Body of pancreas (tissue), 4 donors: ENCODE data around the gene COBL. TPM values are rescaled to one million over a fixed set of nuclear protein-coding genes. Genes with fewer than 3 reads are reported as not detected.

ENCODE experiments used
- ATAC-seq: fragments of 150-250 bp; one replicate; pipeline ENCODE4 v1.9.1; 2016
- DNase-seq, 4 donors: peaks; one replicate each; pipeline ENCODE4 v3.0.0-alpha.2; 2019
- H3K27ac ChIP-seq, 4 donors: fragments of 200-600 bp; sonication (generic); 1 replicate in 3 of 4; 2 replicates in 1 of 4; pipeline versions ENCODE4 v1.5.1 to v1.6.1; 2016 to 2019; ENCODE audit warnings: mild to moderate bottlenecking in 1 of 4, mixed read lengths in 1 of 4, moderate library complexity in 1 of 4
- H3K27me3 ChIP-seq, 2 donors: fragments of 200-600 bp; sonication (generic); one replicate each; pipeline ENCODE4 v1.6.0; 2016; ENCODE audit warnings: mild to moderate bottlenecking in 1 of 2
- H3K36me3 ChIP-seq, 2 donors: fragments of 200-600 bp; sonication (generic); replicated peaks in 1 of 2; 2 replicates each; pipeline ENCODE4 v1.5.1; 2016; ENCODE audit warnings: low read depth in 2 of 2; ENCODE audit not compliant: insufficient read depth in 1 of 2
- H3K4me1 ChIP-seq: fragments of 200-600 bp; sonication (generic); one replicate; pipeline ENCODE4 v1.6.0; 2016
- H3K4me3 ChIP-seq, 2 donors: fragments of 200-600 bp; sonication (generic); 1 replicate in 1 of 2; 2 replicates in 1 of 2; pipeline ENCODE4 v1.5.1; 2016 to 2019
- H3K9me3 ChIP-seq, 3 donors: fragments of 200-600 bp; sonication (generic); 1 replicate in 2 of 3; 2 replicates in 1 of 3; pipeline ENCODE4 v1.5.1; 2016
- POLR2A ChIP-seq, 3 donors: fragments of 450-650 bp; IDR thresholded peaks; one replicate each; pipeline ENCODE4 v1.6.1; 2016; ENCODE audit warnings: antibody characterized with exemption in 3 of 3, mild to moderate bottlenecking in 2 of 3
- WGBS, 2 donors: methylation state at CpG; one replicate each; pipeline ENCODE4 v1.1.5; 2017; 5-methylcytosine and 5-hydroxymethylcytosine counted together
- intact Hi-C: fragments of 100-400 bp; cut with DNase I; formaldehyde crosslinking; loops from one replicate; pipeline ENCODE4 v1.15.1; 2023
- total RNA-seq, 2 donors: library from RNA; depleted of rRNA; stranded (reverse); fragments of >200 nt; gene quantifications; one replicate each; pipeline ENCODE4 v1.1.0, GENCODE V29; 2016
- TF ChIP-seq, protein P1 (sequence below), 7 experiments: fragments of 450-650 bp in 4 of 7; fragments of 200-600 bp in 3 of 7; sonication (generic) in 3 of 7; IDR thresholded peaks; one replicate each; pipeline ENCODE4 v1.5.1; 2016 to 2019; ENCODE audit warnings: antibody characterized with exemption in 7 of 7

The COBL gene
- total RNA-seq, 2 donors from 2014 or later = 22.3 to 25.4 TPM

DNA sequence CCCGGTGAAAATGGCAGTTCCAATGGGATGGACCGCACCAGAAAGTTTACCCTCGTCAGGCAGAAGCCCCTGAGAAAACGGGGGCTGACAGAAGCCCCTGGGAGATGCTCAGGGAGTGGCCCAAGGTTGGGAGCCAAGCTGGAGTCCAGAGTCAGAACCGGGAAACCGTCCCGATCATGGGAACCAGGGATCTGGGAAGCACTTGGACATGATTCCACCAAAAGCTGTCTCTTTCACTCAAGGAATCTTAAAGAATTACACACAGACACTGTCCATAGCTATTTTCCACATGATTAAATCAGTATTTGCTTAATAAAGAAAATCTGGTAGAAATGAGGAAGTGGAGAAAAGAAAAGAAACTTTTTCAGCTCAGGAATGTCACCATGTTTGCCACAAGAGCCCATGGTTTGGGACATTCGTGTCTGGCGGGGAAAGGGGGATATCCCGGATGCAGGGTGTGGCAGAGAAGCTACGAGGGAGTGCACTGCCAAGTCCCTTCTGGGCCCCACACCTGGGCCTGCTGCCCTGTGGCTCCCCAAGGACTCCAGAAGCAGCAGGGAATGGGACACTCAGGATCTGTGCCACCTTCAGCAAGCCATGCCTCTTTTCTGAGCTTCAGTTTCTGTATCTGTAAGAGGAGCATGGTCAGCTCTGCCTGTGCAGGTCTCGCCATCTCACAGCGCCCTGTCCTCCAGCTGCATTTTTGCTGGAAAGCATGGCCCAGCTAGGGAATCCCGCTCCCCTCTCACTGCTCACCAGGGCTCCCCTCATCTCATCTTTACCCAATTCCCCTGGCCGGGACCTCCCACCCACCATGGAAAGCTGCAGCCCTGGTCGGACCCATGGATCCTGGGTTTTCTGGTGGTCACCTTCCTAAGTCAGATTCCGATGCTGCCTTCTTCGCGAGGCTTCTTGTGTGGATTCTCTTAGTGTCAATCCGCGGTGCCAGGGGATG lies 308.8 kb downstream of the COBL start:
- no peak for ATAC-seq
- Histone ChIP-seq H3K4me1 (peaks cover 6% of the 10 kb centered on the region), H3K4me3 (no peak overlapping the region), H3K36me3 (no peaks in the 10 kb centered on the region), H3K27me3 (no peaks in the 10 kb centered on the region), H3K9me3 (no peaks in the 10 kb centered on the region), H3K27ac (no peak overlapping the region)
- no peak for TF ChIP-seq POLR2A (IDR thresholded peaks at IDR 0.05)
- TF ChIP-seq, protein P1, sequence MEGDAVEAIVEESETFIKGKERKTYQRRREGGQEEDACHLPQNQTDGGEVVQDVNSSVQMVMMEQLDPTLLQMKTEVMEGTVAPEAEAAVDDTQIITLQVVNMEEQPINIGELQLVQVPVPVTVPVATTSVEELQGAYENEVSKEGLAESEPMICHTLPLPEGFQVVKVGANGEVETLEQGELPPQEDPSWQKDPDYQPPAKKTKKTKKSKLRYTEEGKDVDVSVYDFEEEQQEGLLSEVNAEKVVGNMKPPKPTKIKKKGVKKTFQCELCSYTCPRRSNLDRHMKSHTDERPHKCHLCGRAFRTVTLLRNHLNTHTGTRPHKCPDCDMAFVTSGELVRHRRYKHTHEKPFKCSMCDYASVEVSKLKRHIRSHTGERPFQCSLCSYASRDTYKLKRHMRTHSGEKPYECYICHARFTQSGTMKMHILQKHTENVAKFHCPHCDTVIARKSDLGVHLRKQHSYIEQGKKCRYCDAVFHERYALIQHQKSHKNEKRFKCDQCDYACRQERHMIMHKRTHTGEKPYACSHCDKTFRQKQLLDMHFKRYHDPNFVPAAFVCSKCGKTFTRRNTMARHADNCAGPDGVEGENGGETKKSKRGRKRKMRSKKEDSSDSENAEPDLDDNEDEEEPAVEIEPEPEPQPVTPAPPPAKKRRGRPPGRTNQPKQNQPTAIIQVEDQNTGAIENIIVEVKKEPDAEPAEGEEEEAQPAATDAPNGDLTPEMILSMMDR (IDR thresholded peaks at IDR 0.05) = no peak
- no peak for DNase-seq
- intact Hi-C loops = no loop called here
- 95% methylated on average over 21 of the region's 21 CpGs for WGBS, 2 donors

DNA sequence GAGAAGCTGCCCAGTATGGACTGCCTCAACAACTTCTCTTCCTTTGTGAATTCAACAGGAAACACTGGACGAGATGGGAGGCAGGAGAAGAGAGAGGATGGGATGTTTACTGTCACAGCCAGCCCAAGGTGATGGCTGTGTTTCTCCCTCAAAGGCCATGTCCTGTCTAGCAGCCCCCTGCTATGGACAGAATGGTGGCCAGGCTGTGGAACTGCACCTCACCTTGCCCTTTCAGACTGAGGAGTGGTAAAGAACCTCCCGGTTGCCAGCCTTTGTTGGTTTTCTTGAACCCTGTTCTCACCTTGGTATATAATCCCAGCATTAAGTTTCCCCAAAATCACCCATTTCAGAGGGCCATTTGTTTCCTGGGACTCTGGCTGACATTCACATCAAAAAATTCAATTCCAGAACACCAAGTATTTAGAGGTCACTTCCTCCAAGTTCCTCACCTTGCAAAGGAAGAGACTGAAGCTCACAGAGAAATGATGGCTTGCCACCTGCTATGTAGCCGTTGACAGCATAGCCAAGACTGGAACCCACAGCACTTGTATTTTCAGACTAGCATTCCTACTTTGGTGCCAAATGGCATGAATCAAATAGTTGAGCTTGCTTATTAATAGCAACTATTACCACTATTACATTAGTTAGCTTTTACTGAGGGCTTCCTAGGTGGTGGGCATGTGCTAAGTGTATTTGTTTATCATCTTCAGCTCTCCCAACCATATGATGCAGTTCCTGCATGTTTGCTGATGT lies 309.9 kb downstream of the COBL start:
- H3K9me3 ChIP-seq = no peaks in the 10 kb centered on the region
- no peak overlapping the region for H3K27ac ChIP-seq
- no peak for TF ChIP-seq POLR2A (IDR thresholded peaks at IDR 0.05)
- TF ChIP-seq, protein P1 (IDR thresholded peaks at IDR 0.05) = no peak
- H3K36me3 ChIP-seq = no peaks in the 10 kb centered on the region
- no peaks in the 10 kb centered on the region for H3K27me3 ChIP-seq
- H3K4me1 ChIP-seq = peaks cover 6% of the 10 kb centered on the region
- WGBS, 2 donors = 53 to 85% methylated on average over 3 of the region's 3 CpGs
- DNase-seq (no peak), ATAC-seq (no peak)
- intact Hi-C loops = no loop called here
- H3K4me3 ChIP-seq = no peak overlapping the region

DNA sequence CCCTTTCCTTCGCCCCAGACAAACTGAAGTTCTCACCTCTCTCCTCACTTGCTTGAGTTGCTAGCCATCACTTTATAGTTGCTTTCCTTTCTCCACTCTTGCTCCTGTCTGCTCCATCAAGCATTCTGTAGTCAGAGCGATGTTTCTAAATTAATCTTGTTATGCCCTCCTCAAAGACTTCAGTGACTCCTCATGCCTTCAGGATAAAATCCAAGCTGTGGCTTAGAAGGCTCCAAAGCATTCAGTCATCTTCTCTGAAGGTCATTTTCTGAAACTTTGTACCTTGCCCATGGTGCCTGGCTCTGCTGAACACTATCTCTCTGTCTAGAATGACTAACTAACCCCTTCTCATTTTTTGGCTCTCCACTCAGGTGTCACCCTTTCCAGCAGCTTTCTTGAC lies 311.5 kb downstream of the COBL start:
- Histone ChIP-seq H3K4me3 (no peak overlapping the region), H3K9me3 (no peaks in the 10 kb centered on the region), H3K27ac (no peak overlapping the region), H3K36me3 (no peaks in the 10 kb centered on the region), H3K4me1 (peaks cover 6% of the 10 kb centered on the region), H3K27me3 (no peaks in the 10 kb centered on the region)
- no peak for TF ChIP-seq POLR2A (IDR thresholded peaks at IDR 0.05)
- TF ChIP-seq, protein P1 (IDR thresholded peaks at IDR 0.05) = no peak
- intact Hi-C loops = no loop called here
- no peak for ATAC-seq
- DNase-seq = no peak
- 93 to 97% methylated on average over 2 of the region's 2 CpGs for WGBS, 2 donors

DNA sequence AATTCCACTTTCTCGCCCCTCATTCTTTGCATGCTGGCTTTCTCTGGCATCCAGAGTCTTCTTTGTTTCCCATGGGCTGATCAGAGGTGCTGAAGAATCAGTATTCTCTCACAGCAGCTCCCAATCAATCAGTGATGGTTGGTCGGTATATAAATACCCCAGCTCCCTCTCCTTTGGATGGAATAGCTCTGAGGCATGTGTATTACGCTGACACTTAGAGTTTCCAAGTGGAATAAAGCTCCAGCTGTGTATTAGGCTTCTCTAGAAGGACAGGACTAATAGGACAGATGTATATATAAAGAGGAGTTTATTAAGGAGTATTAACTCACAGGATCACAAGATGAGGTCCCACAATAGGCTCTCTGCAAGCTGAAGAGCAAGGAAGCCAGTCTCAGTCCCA lies 315.7 kb downstream of the COBL start:
- H3K4me3 ChIP-seq = no peak overlapping the region
- no peaks in the 10 kb centered on the region for H3K9me3 ChIP-seq
- H3K27me3 ChIP-seq = no peaks in the 10 kb centered on the region
- peaks cover 3% of the 10 kb centered on the region for H3K4me1 ChIP-seq
- ATAC-seq (no peak), DNase-seq (no peak)
- 59 to 60% methylated on average over 3 of the region's 3 CpGs for WGBS, 2 donors
- H3K27ac ChIP-seq = no peak overlapping the region
- TF ChIP-seq POLR2A (IDR thresholded peaks at IDR 0.05) = no peak
- TF ChIP-seq, protein P1 (IDR thresholded peaks at IDR 0.05) = no peak
- H3K36me3 ChIP-seq = no peaks in the 10 kb centered on the region
- intact Hi-C loops = no loop called here
